Prostate gland (tissue), 2 donors: ENCODE results near the gene ADGRL3.
"Not testable (repeated sequence)": the region's sequence is repeated elsewhere in the genome, so short reads cannot be mapped to it uniquely, and the experiment has no call there.

ENCODE experiments used
- POLR2A ChIP-seq: fragments of 450-650 bp; IDR thresholded peaks from one replicate; pipeline ENCODE4 v1.6.1; 2016; ENCODE audit warnings: antibody characterized with exemption, mild to moderate bottlenecking
- TF ChIP-seq, protein P1 (sequence below), 4 experiments: fragments of 200-600 bp in 2 of 4; fragments of 450-650 bp in 2 of 4; sonication (generic) in 2 of 4; IDR thresholded peaks; 1 replicate in 3 of 4; 2 replicates in 1 of 4; pipeline ENCODE4 v1.5.1; 2016 to 2019; ENCODE audit warnings: antibody characterized with exemption in 4 of 4, mild to moderate bottlenecking in 2 of 4, moderate library complexity in 2 of 4

GRCh38 chr4:61986929-61987328 lies 786.8 kb downstream of the ADGRL3 start:
- TF ChIP-seq, protein P1, sequence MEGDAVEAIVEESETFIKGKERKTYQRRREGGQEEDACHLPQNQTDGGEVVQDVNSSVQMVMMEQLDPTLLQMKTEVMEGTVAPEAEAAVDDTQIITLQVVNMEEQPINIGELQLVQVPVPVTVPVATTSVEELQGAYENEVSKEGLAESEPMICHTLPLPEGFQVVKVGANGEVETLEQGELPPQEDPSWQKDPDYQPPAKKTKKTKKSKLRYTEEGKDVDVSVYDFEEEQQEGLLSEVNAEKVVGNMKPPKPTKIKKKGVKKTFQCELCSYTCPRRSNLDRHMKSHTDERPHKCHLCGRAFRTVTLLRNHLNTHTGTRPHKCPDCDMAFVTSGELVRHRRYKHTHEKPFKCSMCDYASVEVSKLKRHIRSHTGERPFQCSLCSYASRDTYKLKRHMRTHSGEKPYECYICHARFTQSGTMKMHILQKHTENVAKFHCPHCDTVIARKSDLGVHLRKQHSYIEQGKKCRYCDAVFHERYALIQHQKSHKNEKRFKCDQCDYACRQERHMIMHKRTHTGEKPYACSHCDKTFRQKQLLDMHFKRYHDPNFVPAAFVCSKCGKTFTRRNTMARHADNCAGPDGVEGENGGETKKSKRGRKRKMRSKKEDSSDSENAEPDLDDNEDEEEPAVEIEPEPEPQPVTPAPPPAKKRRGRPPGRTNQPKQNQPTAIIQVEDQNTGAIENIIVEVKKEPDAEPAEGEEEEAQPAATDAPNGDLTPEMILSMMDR (IDR thresholded peaks at IDR 0.05) = not testable (repeated sequence)
- not testable (repeated sequence) for TF ChIP-seq POLR2A
